GM12872 (cell line): ENCODE data around the gene PSMD8.

Source experiments
- TF ChIP-seq, protein P1 (sequence below): IDR thresholded peaks from 3 replicates; pipeline ENCODE4 v1.5.1; 2011; ENCODE audit warnings: low read depth, mild to moderate bottlenecking, low read length, moderate library complexity; ENCODE audit not compliant: insufficient read depth

PSMD8 gene

DNA sequence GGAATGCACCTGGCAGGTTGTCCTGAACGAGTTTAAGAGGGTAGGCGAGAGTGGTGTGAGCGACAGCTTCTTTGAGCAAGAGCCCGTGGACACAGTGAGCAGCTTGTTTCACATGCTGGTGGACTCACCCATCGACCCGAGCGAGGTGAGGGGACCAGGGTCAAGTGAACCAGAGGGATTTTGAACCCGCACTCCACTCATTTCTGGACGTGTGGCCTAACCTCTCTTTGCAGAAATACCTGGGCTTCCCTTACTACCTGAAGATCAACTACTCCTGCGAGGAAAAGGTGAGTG, 37.1 kb upstream of the PSMD8 start:
- TF ChIP-seq, protein P1, sequence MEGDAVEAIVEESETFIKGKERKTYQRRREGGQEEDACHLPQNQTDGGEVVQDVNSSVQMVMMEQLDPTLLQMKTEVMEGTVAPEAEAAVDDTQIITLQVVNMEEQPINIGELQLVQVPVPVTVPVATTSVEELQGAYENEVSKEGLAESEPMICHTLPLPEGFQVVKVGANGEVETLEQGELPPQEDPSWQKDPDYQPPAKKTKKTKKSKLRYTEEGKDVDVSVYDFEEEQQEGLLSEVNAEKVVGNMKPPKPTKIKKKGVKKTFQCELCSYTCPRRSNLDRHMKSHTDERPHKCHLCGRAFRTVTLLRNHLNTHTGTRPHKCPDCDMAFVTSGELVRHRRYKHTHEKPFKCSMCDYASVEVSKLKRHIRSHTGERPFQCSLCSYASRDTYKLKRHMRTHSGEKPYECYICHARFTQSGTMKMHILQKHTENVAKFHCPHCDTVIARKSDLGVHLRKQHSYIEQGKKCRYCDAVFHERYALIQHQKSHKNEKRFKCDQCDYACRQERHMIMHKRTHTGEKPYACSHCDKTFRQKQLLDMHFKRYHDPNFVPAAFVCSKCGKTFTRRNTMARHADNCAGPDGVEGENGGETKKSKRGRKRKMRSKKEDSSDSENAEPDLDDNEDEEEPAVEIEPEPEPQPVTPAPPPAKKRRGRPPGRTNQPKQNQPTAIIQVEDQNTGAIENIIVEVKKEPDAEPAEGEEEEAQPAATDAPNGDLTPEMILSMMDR: no peak

- TF ChIP-seq, protein P1: no peak
Observed at GRCh38 chr19:38340927-38341326, 33.4 kb upstream of the PSMD8 start.

- TF ChIP-seq, protein P1: no peak
Observed at GRCh38 chr19:38346837-38347236, 27.5 kb upstream of the PSMD8 start.

GRCh38 chr19:38350883-38351282, 23.5 kb upstream of the PSMD8 start:
- TF ChIP-seq, protein P1: no peak

- TF ChIP-seq, protein P1: no peak
Observed at GRCh38 chr19:38351865-38352395, 22.4 kb upstream of the PSMD8 start.

DNA sequence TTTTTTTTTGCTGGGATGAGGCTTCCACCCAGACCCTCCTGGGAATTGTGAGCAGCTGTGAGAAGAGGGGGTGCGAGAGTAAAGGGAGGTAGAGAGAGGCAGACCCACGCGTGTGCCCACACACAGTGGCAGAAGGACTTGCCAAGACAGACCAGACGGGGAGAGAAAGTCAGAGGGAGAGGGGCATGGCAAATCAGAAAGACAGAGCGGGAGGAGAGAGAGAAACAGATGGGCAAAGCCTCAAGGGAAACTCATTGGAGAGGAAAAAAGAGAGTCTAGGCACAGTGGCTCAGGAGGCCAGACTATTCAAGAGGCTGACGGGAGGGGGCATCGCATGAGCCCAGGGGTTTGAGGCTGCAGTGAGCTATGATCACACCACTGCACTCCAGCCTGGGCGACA, 21.8 kb upstream of the PSMD8 start:
- TF ChIP-seq, protein P1: no peak

DNA sequence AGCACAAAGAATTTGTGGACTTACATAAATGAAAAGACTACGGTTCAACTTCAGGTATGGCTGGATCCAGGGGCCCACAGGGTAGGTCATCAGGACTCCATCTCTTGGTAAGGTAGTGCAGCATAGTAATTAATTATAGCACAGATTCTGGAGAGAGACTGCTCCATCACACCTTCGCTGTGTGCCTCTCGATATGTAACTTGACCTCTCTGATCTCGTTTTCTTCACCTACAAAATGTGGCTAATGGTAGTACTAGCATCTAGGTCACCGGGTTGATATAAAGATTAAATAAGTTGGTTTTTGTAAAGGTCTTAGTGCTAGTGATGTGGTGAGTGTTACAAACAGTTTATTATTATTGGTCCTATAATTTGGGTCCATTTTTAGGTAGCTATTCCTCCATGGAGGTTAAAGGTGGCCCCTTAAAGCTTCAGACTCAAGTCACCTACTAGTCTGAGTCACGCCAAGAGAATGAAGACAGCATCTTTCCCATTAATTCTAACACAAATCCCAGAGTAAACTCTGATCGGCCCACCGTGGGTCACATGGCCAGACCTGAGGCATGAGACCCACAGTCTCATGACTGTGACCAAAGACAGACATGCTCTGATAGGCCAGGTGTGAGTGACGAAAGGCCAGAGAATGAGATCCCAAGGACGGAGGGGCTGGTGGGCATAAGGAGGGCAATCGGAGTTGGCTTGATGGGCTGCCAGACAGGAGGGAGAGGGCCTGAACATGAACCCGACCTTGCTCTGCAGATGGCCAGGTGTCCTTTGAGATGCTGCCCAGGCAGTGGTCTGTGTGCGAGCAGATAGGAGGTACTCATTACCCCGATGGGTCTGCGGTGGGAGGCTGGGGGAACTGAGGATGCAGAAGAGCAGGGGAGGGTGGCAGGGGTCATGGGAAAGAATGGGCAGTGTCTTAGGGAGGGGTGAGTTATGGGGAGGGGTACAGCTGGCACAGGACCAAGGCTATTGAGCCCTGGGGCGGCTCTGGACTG, 18.3 kb upstream of the PSMD8 start:
- TF ChIP-seq, protein P1: no peak
